ENCODE measurements around the gene TRPC1.
A peak's percentile ranks its signal among the peaks of the same experiment; 100 is the strongest.

- no peak for TF ChIP-seq EZH2 (IDR thresholded peaks at IDR 0.05; ENCODE audit: low read length)
- TF ChIP-seq, protein P1, sequence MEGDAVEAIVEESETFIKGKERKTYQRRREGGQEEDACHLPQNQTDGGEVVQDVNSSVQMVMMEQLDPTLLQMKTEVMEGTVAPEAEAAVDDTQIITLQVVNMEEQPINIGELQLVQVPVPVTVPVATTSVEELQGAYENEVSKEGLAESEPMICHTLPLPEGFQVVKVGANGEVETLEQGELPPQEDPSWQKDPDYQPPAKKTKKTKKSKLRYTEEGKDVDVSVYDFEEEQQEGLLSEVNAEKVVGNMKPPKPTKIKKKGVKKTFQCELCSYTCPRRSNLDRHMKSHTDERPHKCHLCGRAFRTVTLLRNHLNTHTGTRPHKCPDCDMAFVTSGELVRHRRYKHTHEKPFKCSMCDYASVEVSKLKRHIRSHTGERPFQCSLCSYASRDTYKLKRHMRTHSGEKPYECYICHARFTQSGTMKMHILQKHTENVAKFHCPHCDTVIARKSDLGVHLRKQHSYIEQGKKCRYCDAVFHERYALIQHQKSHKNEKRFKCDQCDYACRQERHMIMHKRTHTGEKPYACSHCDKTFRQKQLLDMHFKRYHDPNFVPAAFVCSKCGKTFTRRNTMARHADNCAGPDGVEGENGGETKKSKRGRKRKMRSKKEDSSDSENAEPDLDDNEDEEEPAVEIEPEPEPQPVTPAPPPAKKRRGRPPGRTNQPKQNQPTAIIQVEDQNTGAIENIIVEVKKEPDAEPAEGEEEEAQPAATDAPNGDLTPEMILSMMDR (optimal IDR thresholded peaks at IDR 0.05 in 1 of 3, IDR thresholded peaks at IDR 0.05 in 1 of 3, conservative IDR thresholded peaks at IDR 0.05 in 1 of 3; ENCODE audit: extremely low read depth in 1 of 3, insufficient read depth in 2 of 3, low read length in 3 of 3), result peak; percentile 91 to 100 (median 97)
These were observed 105.0 kb downstream of the TRPC1 start for GRCh38 chr3:142828703-142829305.

Data from keratinocyte (primary cell).